ENCODE measurements around the gene MED27.

Gene MED27

DNA sequence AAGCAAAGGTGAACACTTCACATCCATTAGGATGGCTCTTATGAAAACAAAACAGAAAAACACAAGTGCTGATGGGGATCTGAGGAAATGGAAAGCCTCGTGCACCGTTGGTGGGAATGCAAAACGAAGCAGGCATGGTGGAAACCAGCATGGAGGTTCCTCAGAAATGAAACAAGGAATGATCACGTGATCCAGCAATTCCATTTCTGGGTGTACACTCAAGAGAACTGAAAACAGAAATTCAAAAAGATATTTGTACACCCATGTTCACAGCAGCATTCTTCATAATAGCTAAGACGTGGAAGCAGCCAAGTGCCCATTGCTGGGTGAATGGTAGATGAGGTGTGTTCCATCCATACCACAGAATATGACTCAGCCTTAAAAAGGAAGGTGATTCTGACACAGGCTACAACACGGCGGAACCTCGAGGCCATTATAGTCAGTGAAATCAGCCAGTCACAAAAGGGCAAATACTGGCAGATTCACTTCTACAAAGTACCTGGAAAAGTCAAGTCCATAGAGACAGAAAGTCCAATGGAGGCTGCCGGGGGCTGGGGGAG, 252.6 kb downstream of the MED27 start:
- no peak for DNase-seq

DNA sequence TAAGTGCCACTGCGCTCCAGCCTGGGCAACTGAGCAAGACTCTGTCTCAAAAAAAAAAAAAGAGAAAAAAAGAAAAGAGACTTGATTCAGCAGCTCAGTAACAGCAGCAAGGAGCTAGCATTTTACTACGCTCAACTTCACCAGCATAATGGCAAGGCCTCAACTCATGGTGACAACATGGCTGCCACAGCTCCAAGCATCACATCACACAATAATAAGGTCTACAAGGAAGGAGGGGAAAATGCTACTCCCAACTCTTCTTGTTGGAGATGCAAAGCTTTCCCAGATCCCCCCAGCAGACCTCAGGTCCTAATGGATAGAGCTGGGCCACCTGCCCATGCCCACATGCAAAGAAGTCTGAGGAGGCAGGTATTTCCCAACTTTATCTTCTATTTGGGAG, 253.6 kb downstream of the MED27 start:
- DNase-seq = no peak

DNA sequence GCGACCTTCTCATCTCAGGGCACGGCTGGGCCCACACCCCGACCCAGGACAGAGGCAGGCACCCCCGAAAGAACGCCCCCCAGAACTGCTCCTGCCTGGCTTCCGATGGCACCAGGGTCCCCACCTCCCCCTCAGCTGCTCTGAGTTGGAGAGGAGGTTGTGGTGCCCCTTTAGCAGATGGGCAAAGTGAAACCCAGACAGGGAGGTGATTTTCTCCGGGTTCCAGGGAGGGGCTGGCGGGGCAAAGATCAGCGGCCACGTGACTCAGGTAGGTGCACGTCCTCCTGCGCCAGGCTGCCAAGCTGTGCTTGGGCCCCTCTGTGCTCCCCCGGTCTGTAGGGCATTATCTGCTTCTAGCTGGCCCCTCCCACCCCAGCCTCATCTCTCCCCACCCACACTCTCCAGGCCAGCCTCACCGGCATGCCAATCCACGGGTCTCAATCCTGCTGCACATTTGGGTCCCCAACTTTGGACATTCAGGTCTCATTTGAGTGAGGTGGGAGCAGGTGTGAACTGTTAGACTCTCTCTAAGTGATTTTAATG, 254.6 kb downstream of the MED27 start:
- no peak for DNase-seq

DNA sequence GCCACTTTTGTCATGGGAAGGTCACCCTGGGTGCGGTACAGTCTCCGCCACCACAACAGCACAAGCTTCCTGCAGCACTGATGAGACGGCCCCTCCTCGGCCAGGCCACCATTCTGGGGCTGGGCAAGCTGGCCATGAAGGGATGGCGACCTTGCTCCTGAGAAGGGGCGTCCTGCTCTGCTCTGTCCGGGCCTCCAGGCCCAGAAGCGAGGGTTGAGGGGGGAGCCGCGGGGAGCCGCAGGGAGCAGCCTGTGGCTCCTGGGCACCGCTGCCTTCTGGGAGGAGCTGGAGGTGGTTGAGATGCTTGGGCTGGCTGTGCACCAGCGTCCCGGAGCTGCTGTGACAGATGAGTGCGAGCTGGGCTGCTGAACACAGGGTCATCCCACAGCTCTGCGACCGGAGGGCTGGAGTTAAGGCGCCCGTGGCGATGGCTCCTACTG, 255.5 kb downstream of the MED27 start:
- DNase-seq = no peak

DNA sequence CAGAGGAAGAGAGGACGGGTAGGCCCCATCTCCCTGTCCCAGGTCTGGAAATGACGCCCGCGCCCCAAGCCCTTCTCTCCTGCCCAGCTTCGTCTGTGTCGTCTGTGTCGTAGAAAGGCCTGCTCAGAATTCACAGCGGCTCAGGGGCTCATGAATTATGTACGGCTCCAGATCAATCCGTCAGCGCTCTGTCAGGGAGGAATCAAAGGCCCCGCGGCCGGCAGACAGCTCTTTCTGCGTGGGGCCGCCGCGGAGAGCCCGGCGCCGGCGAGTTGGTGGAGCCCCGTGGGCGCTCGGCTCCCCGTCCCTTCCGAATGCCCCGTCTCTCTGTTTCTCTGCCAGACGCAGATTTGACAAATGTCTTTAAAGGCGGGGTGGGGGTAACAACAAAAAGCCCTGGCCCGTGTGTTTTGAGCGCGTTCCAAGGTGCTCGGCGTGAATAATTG, 255.9 kb downstream of the MED27 start:
- DNase-seq = no peak

DNA sequence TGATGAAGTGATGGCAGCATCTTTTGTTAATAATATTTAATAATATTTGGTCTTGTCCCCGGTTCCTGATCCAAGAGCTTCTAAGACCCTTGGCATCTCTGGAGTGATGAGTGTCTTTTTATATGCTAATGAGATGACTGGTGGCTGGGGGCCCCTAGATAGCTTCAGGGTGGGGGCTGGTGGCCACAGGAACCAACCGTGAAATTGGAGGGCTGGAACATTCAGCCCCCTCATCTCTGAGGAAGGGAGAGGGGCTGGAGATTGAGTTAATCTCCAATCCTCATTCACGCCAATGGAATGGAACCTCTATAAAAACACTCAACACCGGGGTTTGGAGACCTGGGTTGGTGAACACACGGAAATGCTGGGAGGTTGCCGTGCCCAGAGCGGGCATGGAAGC, 261.6 kb downstream of the MED27 start:
- no peak for DNase-seq

DNA sequence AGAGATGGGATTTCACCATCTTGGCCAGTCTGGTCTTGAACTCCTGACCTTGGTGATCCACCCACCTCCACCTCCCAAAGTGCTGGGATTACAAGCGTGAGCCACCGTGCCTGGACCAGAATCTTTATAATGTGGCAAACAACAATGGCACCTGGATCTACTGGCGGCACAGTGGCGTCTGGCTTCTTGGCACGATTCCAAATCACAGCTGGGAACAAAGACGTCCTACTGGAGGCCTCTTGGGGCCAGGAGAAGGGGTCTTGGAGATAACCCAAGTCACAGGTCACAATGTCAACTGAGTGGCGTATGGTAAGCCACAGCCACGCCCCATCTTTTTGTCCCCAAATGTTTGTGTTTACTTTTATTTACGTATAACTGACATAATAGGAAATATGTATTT, 262.0 kb downstream of the MED27 start:
- no peak for DNase-seq

DNA sequence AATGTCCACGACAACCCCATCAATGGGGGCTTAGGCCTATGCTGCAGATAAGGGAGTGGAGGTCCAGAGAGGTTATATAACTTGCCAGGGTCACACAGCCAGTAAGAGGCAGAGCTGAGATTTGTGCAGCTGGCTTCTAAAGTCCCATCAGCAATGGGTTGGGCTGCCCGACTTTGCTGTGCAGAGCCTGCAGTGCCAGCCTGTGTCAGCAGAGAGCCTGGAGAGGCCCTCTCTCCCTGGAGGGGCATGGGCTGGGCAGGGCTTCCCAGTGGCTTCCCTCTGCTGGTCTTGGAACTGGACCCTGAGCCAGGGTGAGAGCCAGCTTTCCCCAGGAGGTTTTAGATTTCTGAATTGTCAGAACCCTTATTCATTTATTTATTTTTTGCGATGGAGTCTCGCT, 262.6 kb downstream of the MED27 start:
- no peak for DNase-seq

DNA sequence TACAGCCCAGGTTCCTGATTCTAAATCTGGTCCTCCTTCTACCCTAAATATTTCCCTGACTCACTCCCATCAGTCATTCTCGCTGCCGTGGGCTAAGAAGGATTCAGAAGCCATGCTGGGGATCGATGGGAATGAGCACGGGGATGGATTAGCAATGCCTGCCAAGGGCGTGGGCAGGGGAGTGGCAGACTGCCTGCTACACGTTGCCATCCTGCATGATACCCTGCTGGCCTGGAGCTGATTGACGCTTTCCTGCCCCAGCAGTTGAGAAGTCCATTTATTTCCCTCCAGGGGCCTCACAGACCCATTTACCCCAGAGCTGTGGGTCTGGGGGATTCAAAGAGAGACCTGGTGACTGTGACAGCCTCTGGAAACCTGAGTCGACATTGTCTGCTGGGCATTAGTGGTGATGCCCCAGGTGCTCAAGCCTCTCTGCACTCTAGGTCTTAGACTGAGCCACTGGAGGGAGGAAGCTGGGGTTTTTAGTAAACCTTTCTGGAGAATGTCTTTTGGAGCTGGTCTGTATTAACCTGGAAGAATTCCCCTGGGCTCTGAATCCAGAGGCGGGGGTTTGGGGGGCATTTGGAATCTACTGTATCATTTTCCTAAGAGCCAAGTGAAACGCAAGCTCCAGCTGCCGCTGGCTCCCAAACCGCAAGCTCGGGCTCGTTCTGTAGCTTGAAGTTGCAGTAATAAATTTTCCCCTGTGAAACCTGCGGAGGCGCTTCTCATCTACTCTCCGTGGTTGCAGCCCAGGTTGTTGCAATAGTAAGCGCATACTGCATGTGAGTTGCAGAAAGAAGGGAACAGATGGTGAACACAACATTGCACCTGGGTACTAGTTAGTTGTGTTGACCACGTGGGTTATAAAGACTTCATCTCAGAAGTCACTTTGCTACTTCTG, 263.4 kb downstream of the MED27 start:
- no peak for DNase-seq

DNA sequence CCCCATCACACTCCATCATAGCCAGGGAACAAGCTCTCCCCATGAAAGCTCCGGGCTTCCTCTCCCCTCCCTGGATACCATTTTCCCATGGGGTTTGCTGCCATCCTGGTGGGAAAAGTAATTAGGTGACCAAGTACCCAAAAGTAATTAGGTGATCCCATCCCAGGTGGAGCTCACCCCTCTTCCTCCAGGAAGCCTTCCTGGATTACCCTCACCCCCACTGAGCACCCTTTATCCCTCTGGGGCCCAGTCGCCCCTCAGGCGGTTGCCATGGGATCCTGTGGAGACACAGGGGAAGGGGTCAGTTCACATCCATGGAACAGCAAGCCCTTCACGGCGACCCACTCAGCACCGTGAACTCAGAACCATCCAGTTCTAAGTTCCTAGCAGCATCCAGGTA, 265.0 kb downstream of the MED27 start:
- no peak for DNase-seq

DNA sequence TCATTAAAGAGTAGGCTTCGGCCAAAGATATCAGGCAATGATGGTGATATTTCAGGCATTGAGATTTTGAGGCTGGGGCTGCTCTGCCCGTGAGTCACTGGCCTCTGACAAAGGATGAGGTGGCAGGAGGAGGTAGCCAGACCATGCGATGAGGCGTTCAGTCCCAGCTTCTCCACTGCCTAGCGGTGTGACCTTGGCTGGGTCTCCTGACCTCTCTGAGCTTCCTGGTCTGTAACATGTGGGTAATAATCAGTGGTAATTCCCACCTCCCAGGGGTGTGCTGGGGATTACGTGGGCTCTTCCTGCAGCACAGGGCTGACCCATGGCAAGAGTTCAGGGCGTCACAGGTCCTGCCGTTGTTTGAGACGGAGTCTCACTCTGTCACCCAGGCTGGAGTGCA, 266.6 kb downstream of the MED27 start:
- DNase-seq = no peak

DNA sequence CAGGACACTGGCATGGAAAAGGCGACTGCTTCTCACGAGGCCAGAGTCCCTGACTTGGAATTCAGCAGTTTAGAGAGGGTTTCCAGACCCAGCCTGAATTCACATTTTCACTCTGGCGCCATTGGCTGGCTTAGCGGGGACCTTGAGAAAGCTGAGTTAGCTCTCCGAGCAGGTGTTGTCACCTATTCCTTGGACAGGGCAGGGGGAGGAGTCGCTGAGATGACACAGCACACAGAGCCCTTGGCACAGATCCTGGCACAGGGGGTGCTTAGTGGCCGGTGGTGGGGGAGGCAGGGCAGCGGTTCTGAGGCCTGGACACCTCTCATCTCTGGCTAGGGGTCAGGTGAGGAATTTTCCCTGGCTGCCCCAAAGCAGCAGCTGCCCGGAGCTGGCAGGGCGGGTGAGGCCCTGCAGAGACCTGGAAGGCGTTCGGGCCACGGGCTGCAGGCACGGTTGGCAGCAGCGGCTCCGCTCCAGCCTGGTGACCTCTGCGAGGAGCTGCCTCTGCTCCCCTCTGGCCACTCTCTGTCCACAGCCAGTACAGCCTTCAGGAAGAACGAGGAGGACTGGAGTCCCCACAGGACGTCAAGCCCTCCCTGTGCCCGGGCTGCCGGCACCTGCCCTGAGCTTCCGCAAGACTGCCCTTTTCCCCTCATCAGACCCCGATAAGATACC, 267.4 kb downstream of the MED27 start:
- no peak for DNase-seq

DNA sequence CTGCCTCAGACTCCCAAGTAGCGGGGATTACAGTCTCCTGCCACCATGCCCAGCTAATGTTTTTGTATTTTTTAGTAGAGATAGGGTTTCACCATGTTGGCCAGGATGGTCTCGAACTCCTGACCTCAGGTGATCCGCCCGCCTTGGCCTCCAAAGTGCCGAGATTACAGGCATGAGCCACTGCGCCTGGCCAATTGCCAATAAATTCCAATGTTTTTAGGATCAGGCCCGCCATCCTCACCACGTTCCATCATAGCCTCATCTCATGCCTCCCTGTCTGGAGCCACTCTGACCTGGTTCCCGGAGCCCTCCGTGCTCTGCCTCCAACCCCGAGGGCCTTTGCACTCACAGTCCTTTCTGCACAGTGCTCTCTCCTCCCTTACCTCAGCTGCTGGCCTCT, 268.3 kb downstream of the MED27 start:
- DNase-seq = no peak

DNA sequence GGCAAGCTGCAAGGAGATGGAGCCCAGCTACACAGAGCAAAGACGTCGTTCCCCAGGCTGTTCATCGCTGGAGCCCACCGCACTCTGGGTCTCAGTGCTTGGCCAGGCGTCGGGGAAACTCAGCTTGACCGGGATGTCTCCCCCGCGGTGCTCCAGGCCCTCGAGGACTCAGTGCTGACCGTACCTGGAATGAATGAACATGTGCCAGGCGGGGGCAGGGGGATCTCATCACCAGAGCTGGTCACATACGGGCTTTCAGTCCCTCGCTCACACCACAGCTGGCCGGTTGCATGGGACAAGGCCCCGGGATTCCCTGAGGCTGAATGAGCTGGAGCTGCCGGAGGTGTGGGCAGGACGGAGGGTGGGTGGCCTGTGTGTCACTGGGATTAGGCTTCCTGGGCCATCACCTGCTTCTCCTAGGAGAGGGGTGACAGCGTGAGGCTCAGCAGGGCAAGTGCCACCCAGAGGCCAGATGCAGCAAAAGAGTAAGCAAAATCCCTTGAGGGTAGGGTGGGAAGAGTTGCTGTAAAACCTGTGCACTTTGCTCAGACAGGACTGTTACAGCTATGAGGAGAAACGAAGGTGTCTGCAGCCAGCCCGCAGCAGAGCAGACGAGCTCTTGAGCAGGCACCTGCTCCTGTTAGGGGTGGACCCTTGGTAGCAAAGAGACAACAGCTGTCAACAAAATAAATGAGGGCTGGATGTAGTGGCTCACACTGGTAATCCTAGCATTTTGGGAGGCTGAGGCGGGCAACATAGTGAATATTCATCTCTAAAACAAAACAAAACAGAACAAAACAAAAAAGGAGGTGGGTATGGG, 269.1 kb downstream of the MED27 start:
- no peak for DNase-seq
